ENCODE data around the gene KCNN4. TPM values are rescaled to one million over a fixed set of nuclear protein-coding genes. Genes with fewer than 3 reads are reported as not detected.
A peak's percentile ranks its signal among the peaks of the same experiment; 100 is the strongest.

Gene KCNN4
- total and polyA plus RNA-seq, 2 experiments from 2014 or later = 0.86 to 3.2 TPM

DNA sequence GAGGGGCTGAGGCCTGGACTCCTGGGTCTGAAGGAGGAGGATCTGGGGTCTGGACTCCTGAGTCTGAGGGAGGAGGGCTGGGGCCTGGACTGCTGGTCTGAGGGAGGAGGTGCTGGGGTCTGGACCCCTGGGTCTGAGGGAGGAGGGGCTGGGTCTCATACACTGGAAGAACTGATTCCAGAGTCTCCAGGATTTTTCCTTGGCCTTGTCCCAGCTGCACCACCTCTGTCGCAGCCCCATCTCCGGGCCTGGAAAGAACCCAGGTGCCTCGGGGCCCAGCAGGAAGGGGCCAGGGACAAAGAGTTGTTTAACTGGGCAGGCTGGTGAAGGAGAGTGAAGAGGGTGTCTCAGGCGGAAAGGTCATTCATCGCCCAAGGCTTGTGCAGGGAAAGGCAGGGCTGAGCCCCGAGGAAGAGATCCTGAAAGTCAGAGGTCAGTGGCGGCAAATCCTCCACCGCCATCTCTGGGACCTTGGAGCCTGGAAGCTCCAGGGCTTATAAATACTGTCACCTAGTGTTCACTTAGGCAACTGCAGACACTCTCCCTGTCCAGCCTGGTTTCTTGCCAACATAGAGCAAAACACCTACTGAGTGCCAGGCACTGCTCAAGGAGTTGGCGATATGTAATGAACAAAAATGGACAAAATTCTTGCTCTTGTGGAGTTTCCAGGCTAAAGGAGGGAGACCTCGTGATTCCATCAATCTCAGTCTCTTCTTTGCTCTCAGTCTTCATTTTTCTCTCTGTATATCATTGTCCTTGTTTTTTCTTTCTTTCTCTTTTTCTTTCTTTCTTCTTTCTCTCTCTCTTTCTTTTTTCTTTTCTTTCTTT is 4.4 kb upstream of the KCNN4 start:
- H3K36me3 ChIP-seq (ENCODE audit: insufficient read depth) = no peaks in the 10 kb centered on the region
- H3K9me2 ChIP-seq (ENCODE audit: insufficient read depth) = no peaks in the 10 kb centered on the region
- no peaks in the 10 kb centered on the region for H3K36me3 Mint-ChIP-seq (ENCODE audit: low read depth)
- DNase-seq (ENCODE audit: low spot score) (peak; percentile 92), ATAC-seq (peak; percentile 93)
- peaks cover 8% of the 10 kb centered on the region for H3K27me3 Mint-ChIP-seq (ENCODE audit: insufficient read depth, low read depth, poor library complexity)
- TF ChIP-seq EZH2 (IDR thresholded peaks at IDR 0.05; ENCODE audit: low read depth, unreplicated experiment) (no peak), STAT1 (IDR thresholded peaks at IDR 0.05; ENCODE audit: unreplicated experiment) (no peak), JUNB (IDR thresholded peaks at IDR 0.05; ENCODE audit: unreplicated experiment) (no peak), POLR2AphosphoS5 (IDR thresholded peaks at IDR 0.05; ENCODE audit: low read depth) (no peak)
- TF ChIP-seq, protein P1, sequence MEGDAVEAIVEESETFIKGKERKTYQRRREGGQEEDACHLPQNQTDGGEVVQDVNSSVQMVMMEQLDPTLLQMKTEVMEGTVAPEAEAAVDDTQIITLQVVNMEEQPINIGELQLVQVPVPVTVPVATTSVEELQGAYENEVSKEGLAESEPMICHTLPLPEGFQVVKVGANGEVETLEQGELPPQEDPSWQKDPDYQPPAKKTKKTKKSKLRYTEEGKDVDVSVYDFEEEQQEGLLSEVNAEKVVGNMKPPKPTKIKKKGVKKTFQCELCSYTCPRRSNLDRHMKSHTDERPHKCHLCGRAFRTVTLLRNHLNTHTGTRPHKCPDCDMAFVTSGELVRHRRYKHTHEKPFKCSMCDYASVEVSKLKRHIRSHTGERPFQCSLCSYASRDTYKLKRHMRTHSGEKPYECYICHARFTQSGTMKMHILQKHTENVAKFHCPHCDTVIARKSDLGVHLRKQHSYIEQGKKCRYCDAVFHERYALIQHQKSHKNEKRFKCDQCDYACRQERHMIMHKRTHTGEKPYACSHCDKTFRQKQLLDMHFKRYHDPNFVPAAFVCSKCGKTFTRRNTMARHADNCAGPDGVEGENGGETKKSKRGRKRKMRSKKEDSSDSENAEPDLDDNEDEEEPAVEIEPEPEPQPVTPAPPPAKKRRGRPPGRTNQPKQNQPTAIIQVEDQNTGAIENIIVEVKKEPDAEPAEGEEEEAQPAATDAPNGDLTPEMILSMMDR (conservative IDR thresholded peaks at IDR 0.05; ENCODE audit: low read depth in 2 of 2) = peak; percentile 84 to 98
- H2AFZ ChIP-seq = no peak overlapping the region; the same call in 1 of the 2 replicates
- no peak overlapping the region for H3K4me2 ChIP-seq
- H3K4me3 Mint-ChIP-seq = no peak overlapping the region
- no peak overlapping the region for H3K4me3 ChIP-seq
- H3K79me2 ChIP-seq (replicated peaks; ENCODE audit: insufficient read depth) = no peaks in the 10 kb centered on the region
- peaks cover 9% of the 10 kb centered on the region for H3K4me1 Mint-ChIP-seq
- peak overlapping the region; percentile 58; the same call in 1 of the 2 replicates for H3K27ac Mint-ChIP-seq
- no peaks in the 10 kb centered on the region for H3K4me1 ChIP-seq (ENCODE audit: insufficient read depth)
- no peaks in the 10 kb centered on the region for H3F3A ChIP-seq (replicated peaks; ENCODE audit: low read depth)
- H3K9me3 Mint-ChIP-seq = no peaks in the 10 kb centered on the region; the same call in 2 of the 3 replicates
- 0 out of 2 replicates have a peak, but pooled peaks cover 3% of the 10 kb centered on the region for H3K27me3 ChIP-seq (ENCODE audit: insufficient read depth)
- 0 out of 2 replicates have a peak, but pooled peaks cover 4% of the 10 kb centered on the region for H4K20me1 ChIP-seq (replicated peaks; ENCODE audit: insufficient read depth)
- no peak overlapping the region for H3K27ac ChIP-seq (ENCODE audit: low read depth)

DNA sequence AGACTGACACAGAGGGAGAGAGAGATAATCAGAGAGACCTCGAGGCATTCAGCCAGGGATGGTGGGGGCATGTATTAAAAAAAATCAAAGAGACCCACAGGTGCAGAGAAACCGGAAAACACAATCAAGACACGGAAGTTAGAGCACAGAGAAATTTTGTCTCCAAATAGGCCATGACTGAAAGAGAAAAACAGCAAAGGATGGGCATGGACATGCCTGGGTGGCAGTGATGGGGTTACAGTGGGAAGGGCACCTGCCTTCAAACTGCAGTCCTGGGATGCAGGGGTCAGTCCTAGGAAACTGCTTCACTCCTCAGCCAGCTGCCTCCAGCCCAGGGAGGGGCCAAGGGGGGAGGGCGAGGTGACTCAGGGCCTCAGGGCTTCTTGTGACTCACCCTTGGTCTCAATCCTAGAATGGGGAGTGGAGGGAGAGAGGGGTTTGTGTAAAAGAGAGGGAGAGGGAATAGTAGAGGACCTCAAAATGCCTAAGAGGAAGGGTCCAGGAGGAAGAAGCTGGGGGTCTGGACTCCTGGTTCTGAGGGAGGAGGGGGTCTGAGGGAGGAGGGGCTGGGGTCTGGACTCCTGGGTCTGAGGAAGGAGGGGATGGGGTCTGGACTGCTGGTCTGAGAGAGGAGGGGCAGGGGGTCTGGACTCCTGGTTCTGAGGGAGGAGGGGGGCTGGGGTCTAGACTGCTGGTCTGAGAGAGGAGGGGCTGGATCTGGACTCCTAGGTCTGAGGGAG is 3.6 kb upstream of the KCNN4 start:
- H3K27me3 Mint-ChIP-seq (ENCODE audit: insufficient read depth, low read depth, poor library complexity) = peaks cover 8% of the 10 kb centered on the region
- no peaks in the 10 kb centered on the region for H3F3A ChIP-seq (replicated peaks; ENCODE audit: low read depth)
- no peaks in the 10 kb centered on the region for H3K36me3 Mint-ChIP-seq (ENCODE audit: low read depth)
- peaks cover 17% of the 10 kb centered on the region for H3K4me1 Mint-ChIP-seq
- no peak for ATAC-seq
- no peaks in the 10 kb centered on the region for H3K9me2 ChIP-seq (ENCODE audit: insufficient read depth)
- no peaks in the 10 kb centered on the region for H3K79me2 ChIP-seq (replicated peaks; ENCODE audit: insufficient read depth)
- peaks cover 5% of the 10 kb centered on the region; the same call in 1 of the 2 replicates for H3K4me1 ChIP-seq (ENCODE audit: insufficient read depth)
- no peak for DNase-seq (ENCODE audit: low spot score)
- H3K9me3 Mint-ChIP-seq = no peaks in the 10 kb centered on the region; the same call in 2 of the 3 replicates
- H3K4me3 Mint-ChIP-seq = no peak overlapping the region; the same call in 2 of the 3 replicates
- H2AFZ ChIP-seq = peak overlapping the region; percentile 38; the same call in 1 of the 2 replicates
- 0 out of 2 replicates have a peak, but pooled peaks cover 3% of the 10 kb centered on the region for H3K27me3 ChIP-seq (ENCODE audit: insufficient read depth)
- H3K36me3 ChIP-seq (ENCODE audit: insufficient read depth) = no peaks in the 10 kb centered on the region
- no peak overlapping the region for H3K27ac Mint-ChIP-seq
- no peak overlapping the region for H3K27ac ChIP-seq (ENCODE audit: low read depth)
- 0 out of 2 replicates have a peak, but pooled peaks cover 4% of the 10 kb centered on the region for H4K20me1 ChIP-seq (replicated peaks; ENCODE audit: insufficient read depth)
- no peak overlapping the region for H3K4me3 ChIP-seq
- H3K4me2 ChIP-seq = no peak overlapping the region
- TF ChIP-seq POLR2AphosphoS5 (IDR thresholded peaks at IDR 0.05; ENCODE audit: low read depth) (no peak), EZH2 (IDR thresholded peaks at IDR 0.05; ENCODE audit: low read depth, unreplicated experiment) (no peak), JUNB (IDR thresholded peaks at IDR 0.05; ENCODE audit: unreplicated experiment) (no peak), NANOG (IDR thresholded peaks at IDR 0.05; ENCODE audit: borderline replicate concordance) (no peak), CREB1 (CRISPR knock-in tag; IDR thresholded peaks at IDR 0.05; ENCODE audit: low read depth) (no peak)
- TF ChIP-seq, protein P1 (conservative IDR thresholded peaks at IDR 0.05; ENCODE audit: low read depth in 2 of 2) = no peak
